Right atrium auricular region (tissue), 2 donors: ENCODE measurements around the gene TPGS1. TPM values are rescaled to one million over a fixed set of nuclear protein-coding genes. Genes with fewer than 3 reads are reported as not detected.
A peak's percentile ranks its signal among the peaks of the same experiment; 100 is the strongest.

Source experiments
- DNase-seq: peaks from one replicate; pipeline ENCODE4 v3.0.0-alpha.2; 2019; ENCODE audit warnings: low spot score
- H3K27ac ChIP-seq, 2 donors: fragments of 200-600 bp; sonication (generic); 1 replicate in 1 of 2; 2 replicates in 1 of 2; pipeline ENCODE4 v1.5.1; 2016 to 2019
- H3K27me3 ChIP-seq, 2 donors: fragments of 200-600 bp; sonication (generic); one replicate each; pipeline versions ENCODE4 v1.5.1 to v1.6.0; 2017 to 2019
- H3K36me3 ChIP-seq: fragments of 200-600 bp; sonication (generic); one replicate; pipeline ENCODE4 v1.5.1; 2016
- H3K4me1 ChIP-seq, 2 donors: fragments of 200-600 bp; sonication (generic); one replicate each; pipeline versions ENCODE4 v1.5.1 to v1.6.0; 2017 to 2019
- H3K4me3 ChIP-seq, 2 donors: fragments of 200-600 bp; sonication (generic); 1 replicate in 1 of 2; 2 replicates in 1 of 2; pipeline ENCODE4 v1.5.1; 2017 to 2019; ENCODE audit warnings: mild to moderate bottlenecking in 1 of 2, moderate library complexity in 1 of 2
- H3K9me3 ChIP-seq, 2 donors: fragments of 200-600 bp; sonication (generic); one replicate each; pipeline ENCODE4 v1.5.1; 2019
- CTCF ChIP-seq, 2 donors: fragments of 200-600 bp; sonication (generic); IDR thresholded peaks; one replicate each; pipeline ENCODE4 v1.5.1; 2019; ENCODE audit warnings: antibody characterized with exemption in 2 of 2
- total RNA-seq, 2 donors: library from RNA; depleted of rRNA; stranded (reverse); fragments of >200 nt; gene quantifications; one replicate each; pipeline ENCODE4 v1.1.0, GENCODE V29; 2016

The TPGS1 gene
- 10 to 100 TPM; 30.3 to 33.2 TPM for total RNA-seq

GRCh38 chr19:507286-508203, at the start of gene TPGS1:
TSS of gene TPGS1 (plus strand) at chr19:507497. CDS start at chr19:507507, 10 bp downstream.
- H3K9me3 ChIP-seq: no peaks in the 10 kb centered on the region
- H3K27ac ChIP-seq: peak within 1 kb of the TSS; percentile 92 to 95
- no peaks in the 10 kb centered on the region for H3K27me3 ChIP-seq
- no peak for TF ChIP-seq CTCF (IDR thresholded peaks at IDR 0.05)
- peak within 1 kb of the TSS; percentile 98 to 99 for H3K4me3 ChIP-seq
- peak; percentile 70 for DNase-seq
- peaks cover 0 to 34% of the 10 kb centered on the region in 2 donors for H3K4me1 ChIP-seq
- H3K36me3 ChIP-seq: no peaks in the 10 kb centered on the region

GRCh38 chr19:457636-458035, 49.7 kb upstream of the TPGS1 start:
- H3K4me3 ChIP-seq: no peak overlapping the region
- no peaks in the 10 kb centered on the region for H3K27me3 ChIP-seq
- H3K36me3 ChIP-seq: no peaks in the 10 kb centered on the region
- H3K4me1 ChIP-seq: peaks cover 0 to 19% of the 10 kb centered on the region in 2 donors
- TF ChIP-seq CTCF (IDR thresholded peaks at IDR 0.05): no peak
- H3K9me3 ChIP-seq: no peaks in the 10 kb centered on the region
- no peak for DNase-seq
- H3K27ac ChIP-seq: no peak overlapping the region

GRCh38 chr19:458091-459042, 48.9 kb upstream of the TPGS1 start:
- no peak for TF ChIP-seq CTCF (IDR thresholded peaks at IDR 0.05)
- Histone ChIP-seq H3K27ac (no peak overlapping the region), H3K4me3 (no peak overlapping the region), H3K27me3 (no peaks in the 10 kb centered on the region), H3K4me1 (peaks cover 0 to 19% of the 10 kb centered on the region in 2 donors), H3K9me3 (no peaks in the 10 kb centered on the region), H3K36me3 (no peaks in the 10 kb centered on the region)
- DNase-seq: no peak

GRCh38 chr19:459724-460511, 47.4 kb upstream of the TPGS1 start:
- no peaks in the 10 kb centered on the region for H3K9me3 ChIP-seq
- H3K4me3 ChIP-seq: peak overlapping the region; percentile 66 to 69
- peaks cover 0 to 19% of the 10 kb centered on the region in 2 donors for H3K4me1 ChIP-seq
- TF ChIP-seq CTCF (IDR thresholded peaks at IDR 0.05): no peak
- peak overlapping the region; percentile 77 to 80 for H3K27ac ChIP-seq
- no peaks in the 10 kb centered on the region for H3K27me3 ChIP-seq
- no peaks in the 10 kb centered on the region for H3K36me3 ChIP-seq
- DNase-seq: peak; percentile 62
